ENCODE measurements around the gene KRT4.
"Not testable (repeated sequence)": the region's sequence is repeated elsewhere in the genome, so short reads cannot be mapped to it uniquely, and the experiment has no call there.

KRT4 gene

GRCh38 chr12:52807544-52808470 is 6.1 kb downstream of the KRT4 start:
- DNase-seq (ENCODE audit: low read depth), result no peak

DNA sequence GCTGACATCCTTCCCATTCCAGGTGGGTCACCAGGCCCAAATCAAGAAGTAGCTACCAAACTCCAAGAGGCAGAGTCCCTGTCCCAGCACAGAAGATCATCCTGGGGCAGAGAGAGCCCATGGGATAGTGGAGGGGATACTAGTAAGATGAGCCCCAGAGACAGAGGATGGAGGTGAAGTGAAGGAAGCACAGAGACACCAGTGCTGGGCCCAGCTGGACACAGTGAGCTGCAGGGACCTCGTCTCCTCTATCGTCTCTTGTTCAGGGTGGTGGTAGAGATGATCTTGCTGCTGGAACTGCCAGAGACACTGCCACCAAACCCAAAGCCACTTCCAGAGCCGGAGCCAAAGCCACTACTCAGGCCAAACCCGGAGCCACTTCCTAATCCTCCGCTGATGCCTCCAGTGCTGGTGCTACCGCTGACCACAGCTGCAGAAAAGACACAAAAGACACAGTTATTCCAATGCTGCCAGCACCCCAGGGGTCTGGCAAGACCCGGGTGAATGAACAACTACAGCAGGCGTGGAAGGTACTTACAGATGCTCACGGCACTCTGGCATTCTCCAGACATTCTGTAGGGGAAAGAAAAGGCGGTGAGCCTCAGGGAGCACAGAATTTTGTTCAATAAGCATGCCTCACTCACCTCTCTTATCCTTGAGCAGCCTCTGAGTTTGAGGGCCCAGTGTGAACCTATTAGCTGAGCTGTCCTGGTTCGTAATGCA is 6.9 kb downstream of the KRT4 start:
- no peak for DNase-seq (ENCODE audit: low read depth)

GRCh38 chr12:52806169-52806811 is 7.6 kb downstream of the KRT4 start:
- DNase-seq (ENCODE audit: low read depth), result no peak

GRCh38 chr12:52805739-52806138 is 8.2 kb downstream of the KRT4 start:
- DNase-seq (ENCODE audit: low read depth), result no peak

- DNase-seq (ENCODE audit: low read depth), result no peak
Observed at GRCh38 chr12:52805000-52805399, 8.9 kb downstream of the KRT4 start.

DNA sequence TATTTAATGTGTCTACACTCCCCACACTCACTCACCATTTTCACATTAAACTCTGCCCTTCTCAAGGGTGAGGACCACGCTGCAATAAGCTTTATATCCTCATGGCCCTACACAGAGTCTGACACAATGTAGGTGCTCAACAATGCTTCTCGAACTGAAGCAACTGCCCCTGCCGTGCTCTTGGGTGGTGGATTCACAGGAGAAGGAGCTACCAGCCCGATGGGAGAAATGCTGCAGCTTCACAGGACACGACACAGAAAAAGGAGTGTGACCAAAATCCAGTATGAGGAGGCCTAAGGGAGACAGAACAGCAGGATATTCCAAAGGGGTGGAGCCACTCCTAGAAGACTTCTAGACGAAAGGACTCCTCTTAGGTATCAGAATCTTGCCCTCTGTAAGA is 11.5 kb downstream of the KRT4 start:
- no peak for DNase-seq (ENCODE audit: low read depth)

DNA sequence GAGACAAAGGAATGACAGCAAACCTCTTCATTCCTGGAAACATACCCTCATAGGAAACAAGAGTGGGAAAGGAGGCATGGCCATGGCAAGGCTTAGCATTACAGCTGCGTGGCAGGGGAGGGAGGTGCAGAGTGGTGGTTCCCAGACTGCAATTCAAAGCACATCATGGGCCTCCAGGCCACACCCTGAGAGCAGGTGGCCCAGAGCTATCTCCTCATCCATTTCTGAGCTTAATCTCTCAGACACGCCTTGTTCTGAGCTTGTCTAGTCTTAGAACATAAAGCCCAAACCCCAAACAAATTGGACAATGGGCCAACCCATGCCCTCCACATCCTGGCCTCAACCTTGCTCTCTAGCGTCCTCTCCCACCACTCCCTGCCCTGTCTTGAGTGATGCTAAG is 12.1 kb downstream of the KRT4 start:
- DNase-seq (ENCODE audit: low read depth), result no peak

- DNase-seq (ENCODE audit: low read depth), result no peak
Observed at GRCh38 chr12:52800259-52800917, 13.5 kb downstream of the KRT4 start.

DNA sequence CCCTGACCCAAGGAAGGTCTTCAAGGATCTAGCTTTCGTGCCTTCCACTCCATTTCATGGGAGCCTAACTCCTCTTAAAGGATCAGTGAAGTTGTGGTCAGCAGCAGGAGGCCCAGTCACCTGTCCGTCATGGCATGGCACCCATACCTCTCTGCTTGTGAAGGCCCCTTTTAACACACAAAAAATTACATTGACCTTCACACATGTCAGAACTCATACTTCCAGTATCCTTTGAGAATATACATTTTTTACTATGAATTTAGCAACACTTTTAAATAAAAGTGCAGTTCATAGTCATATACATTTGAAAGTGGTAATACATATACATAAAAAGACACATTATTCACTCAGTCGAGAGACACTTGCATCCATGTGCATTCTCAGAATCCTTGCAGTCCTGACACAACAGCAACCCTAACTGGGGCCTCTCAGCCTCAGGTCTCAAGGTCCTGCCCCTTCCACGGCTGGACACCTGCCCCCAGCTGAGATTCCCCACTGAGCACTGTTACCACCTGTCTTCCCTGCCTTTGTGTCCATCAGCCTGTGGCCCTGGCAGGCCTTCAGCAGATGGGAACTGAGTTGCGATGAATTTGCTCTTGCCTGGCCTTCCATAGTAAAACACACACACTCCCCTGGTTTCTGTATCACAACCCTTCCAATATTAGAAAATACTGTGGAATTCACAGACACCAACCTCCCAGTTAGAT is 14.3 kb downstream of the KRT4 start:
- DNase-seq (ENCODE audit: low read depth), result no peak

DNA sequence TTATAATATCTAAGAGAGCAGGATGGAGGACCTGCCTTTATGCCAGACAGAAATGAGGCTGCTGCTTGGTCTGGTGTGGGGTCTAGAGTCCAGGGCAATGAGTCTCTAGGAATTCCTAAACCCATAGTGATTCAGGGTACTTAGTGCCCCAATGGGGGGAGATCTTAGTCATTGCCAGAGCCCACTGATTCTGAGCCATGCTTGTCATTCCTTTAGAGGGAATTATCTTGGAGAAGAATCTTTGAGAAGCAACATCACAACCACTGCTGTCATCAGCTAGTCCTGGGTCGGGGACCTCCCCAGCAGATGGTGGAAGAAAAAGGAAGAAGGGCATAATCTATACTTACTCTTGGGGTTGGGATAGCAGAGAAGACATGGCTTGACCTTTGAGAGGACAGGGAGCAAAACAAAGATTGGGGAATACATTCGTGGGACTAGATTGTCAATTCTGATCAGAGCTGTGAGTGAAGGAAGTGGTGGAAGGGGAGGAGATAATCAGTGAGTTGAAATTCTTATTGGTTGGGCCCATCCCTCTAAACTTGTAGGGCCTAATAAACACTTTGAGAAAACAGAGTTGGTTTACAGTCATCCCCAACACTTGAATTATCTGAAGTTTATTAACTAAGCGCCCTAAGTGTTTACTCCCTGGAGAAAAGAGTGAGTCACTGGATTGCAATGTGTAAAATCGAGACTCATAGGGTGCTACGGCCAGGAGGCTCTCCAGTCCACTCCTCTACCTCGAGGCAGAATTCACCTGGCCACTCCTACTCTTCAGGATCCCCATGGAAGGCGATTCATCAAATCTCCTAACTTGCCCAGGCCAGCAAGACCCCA is 15.0 kb downstream of the KRT4 start:
- DNase-seq (ENCODE audit: low read depth), result no peak

DNA sequence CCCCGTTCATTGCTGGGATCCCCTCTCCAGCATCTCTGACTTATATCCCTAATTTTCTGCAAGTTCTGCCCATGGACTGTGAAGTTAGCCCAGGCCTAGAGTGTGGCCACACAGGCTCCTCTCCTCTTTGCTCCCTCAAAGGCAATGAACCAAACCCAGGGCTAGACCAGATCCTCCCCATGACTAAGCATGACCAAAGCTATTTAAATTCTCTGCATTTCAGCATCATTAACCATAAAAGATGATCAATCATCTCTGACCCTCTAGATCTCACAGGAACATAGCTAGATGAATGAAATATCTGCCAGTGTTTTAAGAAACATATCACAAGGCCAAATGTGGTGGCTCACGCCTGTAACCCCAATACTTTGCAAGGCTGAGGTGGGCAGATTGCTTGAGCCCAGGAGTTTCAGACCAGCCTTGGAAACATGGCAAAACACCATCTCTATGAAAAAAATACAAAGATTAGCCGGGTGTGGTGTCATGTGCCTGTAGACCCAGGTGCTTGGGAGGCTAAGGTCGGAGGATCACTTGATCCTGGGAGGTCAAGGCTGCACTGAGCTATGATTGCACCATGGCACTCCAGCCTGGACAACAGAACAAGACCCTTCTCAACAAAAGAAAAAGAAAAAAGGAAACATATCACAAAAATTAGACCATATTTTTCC is 15.8 kb downstream of the KRT4 start:
- DNase-seq (ENCODE audit: low read depth), result no peak

DNA sequence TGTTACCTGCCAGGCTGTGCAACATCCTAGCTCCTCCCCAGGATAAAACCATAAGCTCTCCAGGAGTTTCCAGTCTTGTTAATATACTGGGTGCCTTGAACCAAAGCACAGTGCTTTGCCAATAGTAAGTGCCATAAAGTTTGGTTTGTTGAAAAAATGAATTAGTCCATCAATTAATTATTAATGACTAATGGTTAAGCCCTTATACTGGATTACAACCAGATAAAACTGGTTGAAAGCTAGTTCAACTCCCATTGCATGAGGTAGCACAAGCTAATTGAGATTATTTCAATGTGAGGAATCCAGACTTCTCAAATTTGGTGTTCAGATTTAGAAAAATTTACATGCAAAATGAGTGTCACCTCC is 16.4 kb downstream of the KRT4 start:
- DNase-seq (ENCODE audit: low read depth), result no peak

GRCh38 chr12:52796839-52797528 is 16.9 kb downstream of the KRT4 start:
- no peak for DNase-seq (ENCODE audit: low read depth)

DNA sequence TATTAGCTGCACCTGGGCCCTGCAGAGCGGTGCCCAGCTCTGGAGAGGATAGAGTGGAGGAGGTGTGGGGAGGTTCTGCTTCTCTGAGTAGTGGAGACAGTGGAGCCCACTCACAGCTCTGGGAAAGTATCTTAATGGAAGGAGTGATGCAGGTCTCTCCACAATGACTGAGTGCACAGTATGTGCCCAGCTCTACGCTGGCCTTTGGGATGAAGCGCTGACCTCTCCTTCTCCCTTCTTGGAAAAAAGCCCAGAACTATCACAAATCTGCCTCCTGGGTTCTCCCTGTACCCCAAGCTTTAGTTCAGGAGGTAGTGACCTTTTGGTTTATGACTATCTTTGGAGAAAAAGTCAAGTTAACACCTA is 17.5 kb downstream of the KRT4 start:
- no peak for DNase-seq (ENCODE audit: low read depth)

DNA sequence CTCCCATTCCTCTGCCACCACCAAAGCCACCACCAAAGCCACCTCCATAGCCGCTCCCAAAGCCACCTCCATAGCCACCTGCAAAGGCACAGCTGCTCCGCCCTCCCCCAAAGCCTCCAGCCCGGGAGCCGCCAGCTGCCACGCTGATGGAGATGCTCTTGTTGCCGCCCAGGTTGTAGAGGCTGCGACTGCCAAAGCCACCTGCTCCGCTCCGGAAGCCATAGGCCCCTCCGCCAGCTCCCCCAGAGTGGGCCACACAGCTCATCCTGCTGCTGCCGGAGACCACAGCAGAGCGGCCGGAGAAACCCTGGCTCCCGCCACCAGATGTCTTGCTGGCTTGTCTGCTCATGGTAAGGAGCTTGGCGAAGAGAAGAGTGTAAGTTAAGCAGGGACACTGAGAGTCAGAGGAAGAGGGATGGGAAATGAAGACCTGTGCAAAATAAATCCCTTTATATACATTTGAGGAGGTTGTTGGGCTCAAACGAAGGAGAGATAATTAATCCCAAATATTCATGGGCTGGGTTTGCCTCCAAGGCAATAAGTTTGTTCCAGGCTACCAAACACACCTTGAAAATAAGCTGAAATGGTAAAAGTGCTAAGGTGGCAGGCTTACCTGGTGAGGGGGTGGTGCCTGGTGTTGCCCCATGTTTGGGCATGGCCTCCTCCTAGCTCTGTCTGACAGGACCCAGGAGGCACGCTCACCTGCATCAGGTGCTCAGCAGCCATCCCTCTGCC is 18.1 kb downstream of the KRT4 start, which contains the start of gene KRT3:
KRT3 (minus strand) TSS at position 424 of the 735 bp plus-strand sequence; CDS start at position 349, 75 bp downstream.
- DNase-seq (ENCODE audit: low read depth), result no peak

DNA sequence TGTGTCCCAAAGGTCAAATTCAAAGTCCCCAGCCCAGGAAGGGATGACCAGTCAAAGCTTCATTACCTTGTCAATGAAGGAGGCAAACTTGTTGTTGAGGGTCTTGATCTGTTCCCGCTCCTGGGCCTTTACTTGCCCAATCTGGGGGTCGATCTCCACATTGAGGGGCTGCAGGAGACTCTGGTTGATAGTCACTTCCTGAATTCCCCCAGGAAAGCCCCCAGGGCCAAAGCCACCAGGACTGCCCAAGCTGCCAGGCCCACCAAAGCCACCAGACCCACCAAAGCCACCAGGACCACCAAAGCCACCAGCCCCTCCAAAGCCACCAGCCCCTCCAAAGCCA is 18.6 kb downstream of the KRT4 start:
- not testable (repeated sequence) for DNase-seq (ENCODE audit: low read depth)

DNA sequence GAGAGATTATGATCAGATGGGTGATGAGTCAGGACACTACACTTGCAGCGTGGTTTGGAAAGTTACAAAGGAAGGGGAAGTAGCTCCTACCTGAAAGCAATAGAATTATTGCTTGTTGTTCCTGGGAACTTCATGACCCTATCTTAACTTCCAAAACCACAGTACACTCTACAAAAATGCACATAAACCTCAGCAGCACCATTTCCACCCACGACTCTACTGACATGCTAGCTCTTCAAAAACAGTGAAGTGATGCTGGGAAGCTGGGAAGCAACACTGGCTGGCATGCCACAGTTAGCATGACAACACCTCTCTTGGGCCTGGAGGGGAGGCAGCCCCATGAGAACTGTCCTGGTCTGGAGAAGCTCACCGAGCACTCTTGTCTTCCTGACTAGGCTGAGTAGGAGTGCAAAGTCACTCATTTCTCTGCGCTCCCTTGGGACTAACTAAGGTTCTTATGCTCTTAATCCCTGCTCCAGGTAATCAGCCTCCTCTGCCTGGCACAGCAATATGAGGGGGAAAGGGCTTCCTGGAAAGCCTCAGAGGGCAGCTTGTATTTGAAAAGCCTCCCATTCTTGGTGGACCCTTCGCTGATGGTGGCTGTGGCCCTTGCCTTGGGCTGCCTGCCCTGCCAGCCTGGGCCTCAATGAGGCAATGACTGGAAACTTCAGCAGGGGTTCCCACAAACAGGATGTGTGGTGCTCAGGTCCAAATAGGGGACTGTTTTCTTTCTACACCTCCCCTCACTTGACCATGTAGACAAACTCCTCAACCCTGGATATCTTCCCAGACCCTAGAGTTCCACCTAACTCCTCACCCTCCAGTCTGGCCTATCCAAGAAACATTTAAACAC is 19.2 kb downstream of the KRT4 start:
- DNase-seq (ENCODE audit: low read depth), result no peak

All from activated T-cell treated with anti-CD3 and anti-CD28 coated beads for 48 hours (primary cell).